Muscle of back (tissue), 11 donors: ENCODE results near the gene TENT5A. TPM values are rescaled to one million over a fixed set of nuclear protein-coding genes. Genes with fewer than 3 reads are reported as not detected.

Source experiments
- DNase-seq, 3 donors: peaks; one replicate each; pipeline versions ENCODE4 v3.0.0 to v3.0.0-alpha.2; 2013
- polyA plus RNA-seq, 10 donors: library from polyadenylated mRNA; unstranded; fragments of 120-200 nt; gene quantifications; one replicate each; pipeline ENCODE4 v1.2.1, GENCODE V29; 2013; ENCODE audit not compliant: insufficient read length in 10 of 10

The TENT5A gene
- polyA plus RNA-seq, 10 donors, result 8.6 to 24.9 (median 12.3) TPM

DNA sequence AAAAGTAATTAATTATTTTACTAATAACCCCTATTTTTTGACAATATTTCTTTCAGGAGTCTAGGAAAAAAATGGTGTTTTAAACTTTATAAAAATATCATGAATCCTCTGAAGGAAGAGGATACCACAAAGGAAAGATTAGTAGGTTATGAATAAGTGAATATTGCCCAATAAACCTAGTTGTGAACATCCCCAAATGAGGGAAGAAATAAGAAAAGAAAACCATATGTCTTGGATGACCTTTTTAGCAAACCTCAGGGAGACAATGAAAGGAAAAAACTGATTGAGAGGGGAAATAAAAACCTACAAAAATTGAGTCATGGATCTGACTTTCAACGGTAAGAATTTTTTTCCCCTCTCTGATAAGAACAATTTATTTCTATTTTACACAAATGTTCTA, 34.4 kb downstream of the TENT5A start:
- DNase-seq, result no peak

DNA sequence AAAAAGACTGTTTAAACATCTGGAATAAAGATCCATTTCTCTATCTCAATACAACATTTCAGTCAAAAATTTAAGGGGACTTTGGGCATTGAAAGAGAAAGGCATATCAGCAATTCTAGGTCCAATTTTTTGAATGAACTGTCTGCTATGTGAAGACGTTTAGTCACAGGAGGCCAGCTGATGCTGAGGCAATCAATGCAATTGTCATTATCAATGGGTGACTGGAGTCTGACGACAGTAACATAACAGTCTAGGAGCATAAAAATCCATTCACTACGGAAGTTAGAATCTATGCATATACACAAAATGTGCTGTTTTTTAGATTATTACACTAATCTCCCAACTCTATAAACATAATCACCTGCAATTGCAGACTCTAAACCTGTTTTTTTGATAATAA, 37.8 kb downstream of the TENT5A start:
- no peak for DNase-seq

DNA sequence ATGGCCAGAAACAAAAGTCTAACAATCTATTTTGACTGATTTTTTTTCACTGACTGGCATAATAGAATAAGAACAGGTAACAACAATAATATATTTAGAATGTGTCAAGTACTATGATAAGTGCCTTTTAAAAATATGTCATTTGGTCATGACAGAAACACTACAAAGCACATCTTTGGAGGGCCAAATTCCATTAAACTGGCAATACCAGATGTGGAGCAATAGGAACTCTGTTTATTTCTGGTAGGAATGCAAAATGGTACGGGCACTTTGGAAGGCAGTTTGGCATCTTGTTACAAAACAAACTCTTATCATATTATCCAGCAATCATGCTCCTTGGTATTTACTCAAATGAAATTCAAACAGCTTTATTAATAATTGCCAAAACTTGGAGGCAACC, 39.3 kb downstream of the TENT5A start:
- no peak for DNase-seq

DNA sequence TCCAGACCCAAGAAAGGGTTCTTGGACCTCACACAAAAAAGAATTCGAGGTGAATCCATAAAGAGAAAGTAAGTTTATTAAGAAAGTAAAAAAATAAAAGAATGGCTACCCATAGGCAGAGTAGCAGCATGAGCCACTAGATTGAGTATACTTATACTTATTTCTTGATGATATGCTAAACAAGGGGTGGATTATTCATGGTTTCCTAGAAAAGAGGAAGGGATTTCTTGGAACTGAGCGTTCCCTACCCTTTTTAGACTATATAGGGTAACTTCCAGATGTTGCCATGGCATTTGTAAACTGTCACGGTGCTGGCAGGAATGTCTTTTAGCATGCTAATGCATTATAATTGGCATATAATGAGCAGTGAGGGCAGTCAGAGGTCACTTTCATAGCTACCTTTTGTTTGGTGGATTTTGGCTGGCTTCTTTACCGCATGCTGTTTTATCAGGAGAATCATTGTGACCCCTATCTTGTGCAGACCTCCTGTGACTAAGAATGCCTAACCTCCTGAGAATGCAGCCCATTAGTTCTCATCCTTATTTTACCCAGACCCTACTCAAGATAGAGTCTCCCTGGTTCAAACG, 44.3 kb downstream of the TENT5A start:
- no peak for DNase-seq

DNA sequence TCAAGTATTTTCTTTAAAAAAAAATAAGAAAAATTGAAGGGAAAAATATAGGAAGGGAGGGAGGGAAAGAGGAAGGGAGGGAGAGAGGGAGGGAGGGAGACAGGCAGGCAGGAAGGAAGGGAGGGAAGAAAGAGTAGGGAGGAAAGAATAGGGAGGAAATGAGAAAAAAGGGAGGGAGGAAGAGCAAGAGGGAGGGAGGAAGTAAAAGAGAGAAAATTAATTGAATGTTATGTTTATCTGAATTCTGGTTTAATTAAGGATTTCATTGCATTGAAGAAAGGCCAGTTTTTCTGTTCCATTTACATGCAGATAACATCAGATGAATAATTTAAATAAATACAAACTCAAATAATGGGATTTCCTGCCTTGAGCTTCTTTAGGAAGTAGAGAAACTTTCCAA, 47.8 kb downstream of the TENT5A start:
- DNase-seq, result no peak

DNA sequence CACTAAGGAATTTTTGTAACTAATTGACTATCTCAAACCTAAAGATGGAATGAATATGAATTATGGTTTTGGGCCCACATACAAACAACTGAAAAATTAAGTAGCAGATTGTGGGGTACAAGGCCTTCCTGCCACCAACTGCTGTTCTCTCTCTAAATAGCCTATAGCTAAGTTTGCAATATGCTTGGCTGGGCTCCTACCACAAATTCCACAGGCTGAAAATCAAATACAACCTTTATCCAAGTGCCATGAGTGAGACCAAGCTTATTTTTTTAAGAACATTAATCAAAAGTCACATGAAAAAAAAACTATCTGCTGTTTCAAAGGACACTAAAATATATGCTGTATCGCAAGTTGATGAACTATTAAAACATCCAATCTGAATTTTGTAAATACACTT, 52.1 kb downstream of the TENT5A start:
- no peak for DNase-seq

DNA sequence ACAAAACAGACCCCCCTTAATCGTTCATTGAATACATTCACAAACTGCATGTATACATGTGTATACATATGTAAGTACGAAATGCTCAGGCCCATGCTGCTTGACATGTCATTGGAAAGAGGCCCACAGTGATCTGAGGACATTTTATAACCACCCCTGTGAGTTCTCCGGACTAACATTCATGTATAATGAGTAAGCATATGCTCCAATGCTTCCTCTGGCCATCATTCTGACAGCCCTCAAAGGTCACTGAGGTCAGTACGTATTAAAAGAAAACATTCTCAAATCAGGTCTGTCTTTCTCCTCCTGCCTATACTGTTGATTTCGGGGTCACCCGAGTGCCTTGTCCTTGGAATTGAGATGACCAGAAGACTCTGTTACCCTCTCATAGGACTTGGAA, 54.9 kb downstream of the TENT5A start:
- DNase-seq, result no peak

DNA sequence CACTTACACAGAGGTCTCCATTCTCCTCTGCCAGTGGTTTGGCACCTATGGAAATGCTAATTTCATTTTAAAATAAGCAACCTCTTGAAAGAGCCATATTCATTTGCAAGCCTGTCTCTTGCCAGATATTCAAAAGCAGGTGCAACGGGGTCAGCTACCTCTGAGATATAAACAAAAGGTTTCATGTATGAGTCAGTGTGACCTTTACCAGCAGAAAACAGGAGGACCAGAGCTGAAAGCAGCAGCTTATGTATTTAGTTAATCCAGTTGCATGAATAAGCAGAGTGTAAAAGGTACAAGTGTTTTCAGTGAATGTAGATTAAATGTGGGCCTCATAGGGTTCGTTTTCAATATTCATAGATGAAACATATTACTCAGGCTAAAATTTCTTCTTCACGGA, 56.0 kb downstream of the TENT5A start:
- DNase-seq, result no peak
